Measurements from ENCODE around the gene FOXC2.
A peak's percentile ranks its signal among the peaks of the same experiment; 100 is the strongest.

Gene FOXC2

DNA sequence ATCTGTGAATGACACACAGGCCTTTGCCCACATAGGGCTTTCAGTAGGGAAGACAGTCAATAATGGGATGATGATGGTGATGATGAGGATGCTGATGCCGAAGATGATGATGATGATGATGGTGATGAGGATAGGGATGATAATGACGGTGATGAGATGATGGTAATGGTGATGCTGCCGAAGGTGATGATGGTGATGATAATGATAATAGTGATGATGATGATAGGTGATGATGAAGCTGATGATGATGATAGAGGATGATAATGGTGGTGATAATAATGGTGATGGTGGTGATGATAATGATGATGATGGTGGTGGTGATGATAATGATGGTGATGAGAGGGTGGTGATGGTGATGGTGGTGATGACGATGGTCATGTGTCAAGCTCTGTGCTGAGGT lies 24.6 kb downstream of the FOXC2 start:
- no peak for ATAC-seq (replicated peaks)
- Mint-ChIP-seq H3K4me1 (peaks cover 0 to 2% of the 10 kb centered on the region in 2 donors), H3K36me3 (no peaks in the 10 kb centered on the region), H3K27me3 (peaks cover 26 to 35% of the 10 kb centered on the region in 2 donors), H3K4me3 (no peak overlapping the region), H3K9me3 (peaks cover 0 to 2% of the 10 kb centered on the region in 2 donors), H3K27ac (no peak overlapping the region)
- DNase-seq: no peak

DNA sequence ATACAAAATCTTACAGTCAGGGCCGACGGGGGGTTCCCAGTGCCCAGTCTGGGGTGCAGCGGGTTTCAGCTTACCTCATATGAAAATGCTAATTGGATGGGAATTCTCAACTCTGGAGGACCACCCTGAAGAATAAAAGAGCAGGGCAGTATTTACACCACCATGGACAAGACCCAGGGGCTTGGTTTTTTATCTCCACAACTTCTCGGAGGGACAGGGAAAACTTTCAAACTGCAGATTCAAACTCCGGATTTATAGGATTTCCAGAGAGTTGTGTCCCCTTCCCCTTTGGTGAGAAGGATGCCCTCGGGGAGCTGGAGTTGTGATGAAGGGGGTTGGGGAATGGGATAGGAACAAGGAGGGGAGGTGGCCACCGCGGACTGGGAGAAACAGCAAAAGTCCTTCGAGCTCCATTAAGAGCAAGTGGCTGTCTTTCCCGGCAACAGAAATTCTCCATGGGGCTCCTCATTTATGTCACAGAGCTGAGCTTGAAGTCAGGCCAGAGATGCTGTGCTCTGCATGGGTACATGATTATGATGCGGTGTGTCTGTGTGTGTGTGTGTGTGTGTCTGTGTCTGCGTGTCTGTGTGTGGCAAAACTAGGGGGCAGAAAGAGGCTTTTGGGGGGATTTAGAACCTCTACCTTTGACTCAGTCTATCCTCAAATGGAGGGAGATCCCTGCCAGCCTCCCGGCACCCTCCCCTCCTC lies 27.4 kb downstream of the FOXC2 start:
- no peak for DNase-seq
- Mint-ChIP-seq H3K27ac (no peak overlapping the region), H3K4me1 (peaks cover 0 to 2% of the 10 kb centered on the region in 2 donors)

DNA sequence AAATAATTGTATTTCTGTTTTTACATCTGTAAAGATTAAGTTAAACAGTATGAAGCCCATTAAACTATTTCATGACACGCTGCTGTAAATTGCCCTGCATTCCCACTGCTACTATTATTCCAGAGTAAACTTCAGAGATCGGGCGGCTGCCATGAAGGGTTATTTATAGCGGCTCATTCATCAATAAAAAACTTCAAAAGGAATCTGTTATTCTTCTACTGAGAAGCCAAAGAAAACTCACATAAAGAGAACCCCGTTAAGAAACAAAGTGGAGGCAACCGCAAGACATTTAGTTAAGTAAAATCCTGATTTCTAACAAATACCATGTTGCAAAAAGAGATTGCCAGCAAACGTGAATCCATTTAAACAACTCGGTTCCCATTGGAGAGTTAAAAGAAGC lies 28.1 kb downstream of the FOXC2 start:
- peaks cover 0 to 3% of the 10 kb centered on the region in 2 donors for H3K4me1 Mint-ChIP-seq
- no peak overlapping the region for H3K27ac Mint-ChIP-seq
- no peak for ATAC-seq (replicated peaks)
- peaks cover 0 to 2% of the 10 kb centered on the region in 2 donors for H3K9me3 Mint-ChIP-seq
- H3K4me3 Mint-ChIP-seq: no peak overlapping the region
- H3K27me3 Mint-ChIP-seq: peaks cover 41 to 49% of the 10 kb centered on the region in 2 donors
- no peak for DNase-seq
- no peaks in the 10 kb centered on the region for H3K36me3 Mint-ChIP-seq

More for the DNA sequence above, 27.4 kb downstream of the FOXC2 start:
- Mint-ChIP-seq H3K4me3 (no peak overlapping the region), H3K36me3 (no peaks in the 10 kb centered on the region), H3K27me3 (peaks cover 37 to 46% of the 10 kb centered on the region in 2 donors), H3K9me3 (peaks cover 0 to 2% of the 10 kb centered on the region in 2 donors)
- ATAC-seq (replicated peaks): no peak

- H3K36me3 Mint-ChIP-seq: no peaks in the 10 kb centered on the region
- no peak overlapping the region for H3K27ac Mint-ChIP-seq
- no peak overlapping the region for H3K4me3 Mint-ChIP-seq
- H3K27me3 Mint-ChIP-seq: peaks cover 46 to 56% of the 10 kb centered on the region in 2 donors
- H3K4me1 Mint-ChIP-seq: peaks cover 0 to 3% of the 10 kb centered on the region in 2 donors
- DNase-seq (no peak), ATAC-seq (replicated peaks) (no peak)
- H3K9me3 Mint-ChIP-seq: peaks cover 0 to 2% of the 10 kb centered on the region in 2 donors
These were observed 29.5 kb downstream of the FOXC2 start for GRCh38 chr16:86595983-86596605.

GRCh38 chr16:86597126-86597879 lies 30.7 kb downstream of the FOXC2 start:
- ATAC-seq (replicated peaks) (no peak), DNase-seq (no peak)
- no peaks in the 10 kb centered on the region for H3K36me3 Mint-ChIP-seq
- no peak overlapping the region for H3K4me3 Mint-ChIP-seq
- H3K27ac Mint-ChIP-seq: no peak overlapping the region
- peaks cover 0 to 3% of the 10 kb centered on the region in 2 donors for H3K4me1 Mint-ChIP-seq
- H3K27me3 Mint-ChIP-seq: peaks cover 49 to 62% of the 10 kb centered on the region in 2 donors
- H3K9me3 Mint-ChIP-seq: no peaks in the 10 kb centered on the region

GRCh38 chr16:86597880-86598606 lies 31.4 kb downstream of the FOXC2 start:
- no peaks in the 10 kb centered on the region for H3K36me3 Mint-ChIP-seq
- no peak for DNase-seq
- no peak for ATAC-seq (replicated peaks)
- no peak overlapping the region for H3K27ac Mint-ChIP-seq
- no peaks in the 10 kb centered on the region for H3K9me3 Mint-ChIP-seq
- peaks cover 0 to 3% of the 10 kb centered on the region in 2 donors for H3K4me1 Mint-ChIP-seq
- no peak overlapping the region for H3K4me3 Mint-ChIP-seq
- peaks cover 49 to 65% of the 10 kb centered on the region in 2 donors for H3K27me3 Mint-ChIP-seq

- Mint-ChIP-seq H3K4me1 (peaks cover 0 to 1% of the 10 kb centered on the region in 2 donors), H3K27ac (no peak overlapping the region), H3K4me3 (no peak overlapping the region), H3K36me3 (no peaks in the 10 kb centered on the region), H3K9me3 (no peaks in the 10 kb centered on the region), H3K27me3 (peaks cover 46 to 61% of the 10 kb centered on the region in 2 donors)
- no peak for DNase-seq
- ATAC-seq (replicated peaks): no peak
These were observed 32.3 kb downstream of the FOXC2 start for GRCh38 chr16:86598607-86599565.

DNA sequence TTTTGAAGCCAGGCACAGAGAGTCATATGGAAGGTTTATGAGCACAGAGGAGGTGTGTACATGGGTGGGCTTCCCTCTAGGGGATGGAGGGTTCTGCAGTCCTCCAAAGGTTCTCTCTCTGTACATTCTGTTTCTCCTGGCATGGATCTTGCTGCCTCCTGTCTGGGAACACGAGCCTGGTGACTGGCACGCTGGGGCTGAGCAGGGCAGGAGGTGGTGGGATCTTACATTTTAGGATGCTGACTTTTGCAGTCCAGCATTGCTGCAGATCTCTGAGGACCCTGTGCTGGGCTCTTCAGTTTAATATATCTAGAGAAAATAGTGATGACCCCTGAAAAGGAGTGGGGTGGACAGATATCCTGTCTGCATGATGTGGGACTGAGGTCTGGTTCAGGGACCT lies 34.7 kb downstream of the FOXC2 start:
- no peak overlapping the region for H3K27ac Mint-ChIP-seq
- peaks cover 0 to 2% of the 10 kb centered on the region in 2 donors for H3K9me3 Mint-ChIP-seq
- DNase-seq (no peak), ATAC-seq (replicated peaks) (no peak)
- H3K4me3 Mint-ChIP-seq: no peak overlapping the region
- peaks cover 6 to 8% of the 10 kb centered on the region in 2 donors for H3K4me1 Mint-ChIP-seq
- no peaks in the 10 kb centered on the region for H3K36me3 Mint-ChIP-seq
- H3K27me3 Mint-ChIP-seq: peaks cover 44 to 52% of the 10 kb centered on the region in 2 donors

- no peak overlapping the region for H3K4me3 Mint-ChIP-seq
- peaks cover 6 to 8% of the 10 kb centered on the region in 2 donors for H3K4me1 Mint-ChIP-seq
- no peaks in the 10 kb centered on the region for H3K36me3 Mint-ChIP-seq
- no peak overlapping the region for H3K27ac Mint-ChIP-seq
- ATAC-seq (replicated peaks) (no peak), DNase-seq (no peak)
- peaks cover 0 to 4% of the 10 kb centered on the region in 2 donors for H3K9me3 Mint-ChIP-seq
- peaks cover 44 to 52% of the 10 kb centered on the region in 2 donors for H3K27me3 Mint-ChIP-seq
These were observed 35.9 kb downstream of the FOXC2 start for GRCh38 chr16:86602521-86602920.

- Mint-ChIP-seq H3K27ac (peak overlapping the region; percentile 82), H3K27me3 (peaks cover 38 to 42% of the 10 kb centered on the region in 2 donors), H3K4me3 (peak overlapping the region; percentile 84 to 85), H3K9me3 (peaks cover 0 to 4% of the 10 kb centered on the region in 2 donors), H3K4me1 (peaks cover 6 to 7% of the 10 kb centered on the region in 2 donors), H3K36me3 (no peaks in the 10 kb centered on the region)
- ATAC-seq (replicated peaks) (peak; percentile 98 to 99), DNase-seq (peak; percentile 44)
These were observed 38.0 kb downstream of the FOXC2 start for GRCh38 chr16:86604436-86605193.

DNA sequence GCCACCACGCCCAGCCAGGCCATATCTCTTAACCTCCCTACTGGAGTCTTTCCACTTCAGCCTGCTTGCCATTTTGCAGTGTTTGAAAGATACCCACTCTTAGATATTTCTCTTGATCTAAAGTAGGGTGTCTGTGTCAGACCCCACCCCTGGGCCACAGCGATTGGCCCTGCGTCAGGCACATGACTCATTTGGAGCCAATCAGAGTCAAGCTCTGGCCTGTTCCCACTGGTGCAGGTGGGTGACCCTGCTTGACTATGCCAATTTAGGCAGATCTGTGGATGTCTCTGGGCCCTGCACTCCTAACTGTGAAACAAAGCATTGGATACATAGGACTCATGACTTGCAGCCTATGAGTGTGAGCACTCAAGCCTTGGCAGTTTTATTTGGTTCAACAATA lies 39.3 kb downstream of the FOXC2 start:
- Mint-ChIP-seq H3K36me3 (no peaks in the 10 kb centered on the region), H3K4me3 (peak overlapping the region in 1 of 2 donors; percentile 32), H3K4me1 (peaks cover 6 to 7% of the 10 kb centered on the region in 2 donors), H3K27ac (no peak overlapping the region), H3K9me3 (peaks cover 0 to 4% of the 10 kb centered on the region in 2 donors), H3K27me3 (peaks cover 43 to 45% of the 10 kb centered on the region in 2 donors)
- ATAC-seq (replicated peaks) (no peak), DNase-seq (no peak)

DNA sequence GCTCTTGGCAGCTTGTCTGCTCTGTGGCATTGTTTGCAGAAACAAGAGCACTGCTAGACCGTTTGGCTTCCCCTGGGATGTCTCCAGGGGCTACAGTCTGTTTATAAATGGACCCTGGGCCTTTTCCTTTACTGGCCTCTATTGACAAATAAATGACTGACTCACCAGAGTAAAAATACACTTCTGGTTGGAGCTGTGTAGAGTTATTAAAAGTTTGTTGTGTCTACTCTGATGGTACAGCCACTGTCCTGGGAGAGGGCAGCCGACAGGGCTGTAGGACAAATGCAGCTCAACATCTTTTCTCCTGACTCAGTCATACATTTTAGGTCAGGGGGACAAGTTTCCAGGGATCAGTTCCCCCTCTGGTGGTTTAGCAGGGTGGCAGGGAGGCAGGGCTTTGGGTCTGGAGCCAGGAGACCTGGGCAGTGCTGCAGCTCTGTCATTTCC lies 41.7 kb downstream of the FOXC2 start:
- ATAC-seq (replicated peaks): no peak
- peaks cover 6 to 7% of the 10 kb centered on the region in 2 donors for H3K4me1 Mint-ChIP-seq
- no peak for DNase-seq
- no peak overlapping the region for H3K4me3 Mint-ChIP-seq
- no peak overlapping the region for H3K27ac Mint-ChIP-seq
- H3K36me3 Mint-ChIP-seq: no peaks in the 10 kb centered on the region
- peaks cover 0 to 4% of the 10 kb centered on the region in 2 donors for H3K9me3 Mint-ChIP-seq
- peaks cover 25 to 30% of the 10 kb centered on the region in 2 donors for H3K27me3 Mint-ChIP-seq

All from stimulated activated naive B cell treated with anti-CD40 and anti-IgM and Interleukin-4, amounts not matched to agents 10 μg/mL and 1 μg/mL and 100 μg/mL, for 72 hours (primary cell).